HL-60 (cell line): ENCODE measurements around the gene PIK3R3.

ENCODE experiments used
- DNase-seq, 2 experiments: peaks; one replicate each; pipeline ENCODE4 v3.0.0-alpha.2; 2010 to 2020; ENCODE audit warnings: low read depth in 1 of 2, low spot score in 1 of 2
- H3K27ac ChIP-seq: fragments of 250-450 bp; sonication (Bioruptor Pico); replicated peaks from 2 replicates; pipeline ENCODE4 v1.5.1; 2020; ENCODE audit warnings: mild to moderate bottlenecking, moderate library complexity
- H3K27me3 ChIP-seq: fragments of 250-450 bp; sonication (Bioruptor Pico); 2 replicates; pipeline ENCODE4 v1.5.1; 2021; ENCODE audit warnings: mild to moderate bottlenecking, moderate library complexity; ENCODE audit not compliant: insufficient read depth, poor library complexity, severe bottlenecking
- H3K4me3 ChIP-seq: replicated peaks from 2 replicates; pipeline ENCODE4 v1.5.1; 2011; ENCODE audit warnings: mild to moderate bottlenecking, control low read depth, low read length; ENCODE audit not compliant: insufficient read depth
- CTCF ChIP-seq: IDR thresholded peaks from one replicate; pipeline ENCODE4 v1.5.1; 2011; ENCODE audit warnings: low read length, control low read depth, inconsistent platforms; ENCODE audit not compliant: insufficient read depth
- GABPA ChIP-seq: IDR thresholded peaks from 2 replicates; pipeline ENCODE4 v1.6.1; 2012; ENCODE audit warnings: low read depth
- POLR2AphosphoS5 ChIP-seq: IDR thresholded peaks from 2 replicates; pipeline ENCODE4 v1.6.1; 2012; ENCODE audit warnings: low read depth
- REST ChIP-seq: IDR thresholded peaks from 2 replicates; pipeline ENCODE4 v1.6.1; 2012; ENCODE audit warnings: low read depth; ENCODE audit not compliant: insufficient replicate concordance
- SPI1 ChIP-seq: IDR thresholded peaks from 2 replicates; pipeline ENCODE4 v1.6.1; 2012; ENCODE audit warnings: low read depth, mild to moderate bottlenecking, borderline replicate concordance

The PIK3R3 gene

GRCh38 chr1:45995298-45995697, 137.1 kb downstream of the PIK3R3 start:
- TF ChIP-seq GABPA (no peak), SPI1 (no peak), CTCF (no peak), REST (no peak), POLR2AphosphoS5 (no peak)
- Histone ChIP-seq H3K4me3 (no peak overlapping the region), H3K27ac (no peak overlapping the region), H3K27me3 (no peaks in the 10 kb centered on the region)
- DNase-seq, result no peak

- no peak for DNase-seq
- Histone ChIP-seq H3K27me3 (no peaks in the 10 kb centered on the region), H3K4me3 (no peak overlapping the region), H3K27ac (no peak overlapping the region)
- no peak for TF ChIP-seq POLR2AphosphoS5
- TF ChIP-seq CTCF, result no peak
- TF ChIP-seq GABPA, result no peak
- no peak for TF ChIP-seq SPI1
Measured at GRCh38 chr1:45994423-45994822, 138.0 kb downstream of the PIK3R3 start.
